K562 (cell line): ENCODE results near the gene CCDC184. TPM values are rescaled to one million over a fixed set of nuclear protein-coding genes. Genes with fewer than 3 reads are reported as not detected.

Source experiments
- CBX5 ChIP-seq: IDR thresholded peaks from 2 replicates; pipeline ENCODE4 v1.6.1; 2014; ENCODE audit warnings: low read depth, borderline replicate concordance
- CREBBP ChIP-seq: IDR thresholded peaks from one replicate; pipeline ENCODE4 v1.6.1; 2012; ENCODE audit warnings: low read depth, mild to moderate bottlenecking, control low read depth, inconsistent platforms, low read length
- ETV5 ChIP-seq: sonication (generic); formaldehyde crosslinking; IDR thresholded peaks from 2 replicates; pipeline ENCODE4 v1.4.0; 2020; ENCODE audit warnings: low read depth, mild to moderate bottlenecking, missing genetic modification reagents
- HSF4 ChIP-seq: fragments of 250-450 bp; sonication (Bioruptor Pico); IDR thresholded peaks from 2 replicates; pipeline ENCODE4 v2.1.2; 2022; ENCODE audit warnings: mild to moderate bottlenecking, moderate library complexity, borderline replicate concordance
- ILF3 ChIP-seq: fragments of 450-650 bp; IDR thresholded peaks from 2 replicates; pipeline ENCODE4 v1.6.1; 2018; ENCODE audit warnings: antibody characterized with exemption, mild to moderate bottlenecking, moderate library complexity, borderline replicate concordance
- KLF16 ChIP-seq: IDR thresholded peaks from 2 replicates; pipeline ENCODE4 v1.6.1; 2016; ENCODE audit warnings: antibody characterized with exemption
- NFXL1 ChIP-seq: fragments of 450-650 bp; formaldehyde crosslinking; IDR thresholded peaks from 2 replicates; pipeline ENCODE4 v1.4.0; 2021; ENCODE audit warnings: mild to moderate bottlenecking
- NRF1 ChIP-seq, 2 experiments: fragments of 450-650 bp; IDR thresholded peaks in 1 of 2; conservative IDR thresholded peaks in 1 of 2; 2 replicates each; pipeline ENCODE4 v1.6.1; 2014; ENCODE audit warnings: mild to moderate bottlenecking in 2 of 2
- PCBP1 ChIP-seq: fragments of 200-400 bp; formaldehyde crosslinking; IDR thresholded peaks from 2 replicates; pipeline ENCODE4 v1.6.1; 2018; ENCODE audit warnings: mild to moderate bottlenecking, low read depth, low read length; ENCODE audit not compliant: poor library complexity, severe bottlenecking
- PRMT5 ChIP-seq: sonication (generic); formaldehyde crosslinking; IDR thresholded peaks from 2 replicates; pipeline ENCODE4 v1.5.0; 2020; ENCODE audit warnings: missing genetic modification reagents
- RNF2 ChIP-seq: sonication (generic); IDR thresholded peaks from 2 replicates; pipeline ENCODE4 v1.6.1; 2016
- RUNX1 ChIP-seq: sonication (generic); IDR thresholded peaks from 2 replicates; pipeline ENCODE4 v1.6.1; 2016; ENCODE audit warnings: antibody characterized with exemption, low read depth
- SETDB1 ChIP-seq: IDR thresholded peaks from one replicate; pipeline ENCODE4 v1.6.1; 2012; ENCODE audit warnings: low read length, control low read depth, inconsistent platforms
- SPI1 ChIP-seq: IDR thresholded peaks from 2 replicates; pipeline ENCODE4 v1.6.1; 2011; ENCODE audit warnings: low read depth, low read length, control low read depth, borderline replicate concordance
- SRSF7 ChIP-seq: fragments of 200-400 bp; formaldehyde crosslinking; optimal IDR thresholded peaks from 2 replicates; pipeline ENCODE3; 2017; ENCODE audit warnings: mild to moderate bottlenecking, low read depth, low read length
- SRSF9 ChIP-seq: fragments of 200-400 bp; formaldehyde crosslinking; IDR thresholded peaks from 2 replicates; pipeline ENCODE4 v1.6.1; 2017; ENCODE audit warnings: low read depth, low read length, borderline replicate concordance
- TAF7 ChIP-seq: fragments of 450-650 bp; IDR thresholded peaks from 2 replicates; pipeline ENCODE4 v1.6.1; 2016; ENCODE audit warnings: missing genetic modification characterization, missing compliant biosample characterization
- YY1 ChIP-seq, 3 experiments: IDR thresholded peaks; 2 replicates each; pipeline ENCODE4 v1.6.1; 2011; ENCODE audit warnings: low read length in 2 of 3, mild to moderate bottlenecking in 2 of 3, moderate library complexity in 2 of 3, borderline replicate concordance in 1 of 3, control low read depth in 1 of 3, low read depth in 1 of 3; ENCODE audit not compliant: insufficient read depth in 3 of 3, insufficient replicate concordance in 2 of 3, control insufficient read depth in 1 of 3, insufficient read length in 1 of 3; ENCODE audit errors: extremely low read depth in 1 of 3
- ZFP30 ChIP-seq: fragments of 250-450 bp; sonication (Bioruptor Pico); IDR thresholded peaks from 2 replicates; pipeline ENCODE4 v1.8.0; 2022; ENCODE audit warnings: moderate library complexity, mild to moderate bottlenecking, inconsistent platforms, borderline replicate concordance
- ZNF134 ChIP-seq: fragments of 250-450 bp; sonication (Bioruptor Pico); conservative IDR thresholded peaks from 2 replicates; pipeline ENCODE4 v1.4.0; 2020
- ZNF212 ChIP-seq: fragments of 450-650 bp; formaldehyde crosslinking; IDR thresholded peaks from 2 replicates; pipeline ENCODE4 v1.4.0; 2020; ENCODE audit warnings: mild to moderate bottlenecking
- ZNF444 ChIP-seq: fragments of 250-450 bp; sonication (Bioruptor Pico); IDR thresholded peaks from 2 replicates; pipeline ENCODE4 v1.4.0; 2020; ENCODE audit warnings: mild to moderate bottlenecking, moderate library complexity
- ZNF561 ChIP-seq: fragments of 450-650 bp; formaldehyde crosslinking; conservative IDR thresholded peaks from 2 replicates; pipeline ENCODE4 v1.4.0; 2020; ENCODE audit warnings: mild to moderate bottlenecking, moderate library complexity
- ZNF717 ChIP-seq: fragments of 250-450 bp; sonication (Bioruptor Pico); IDR thresholded peaks from 2 replicates; pipeline ENCODE4 v1.5.0; 2021
- polyA plus RNA-seq, 8 experiments: library from polyadenylated mRNA; depleted of rRNA in 4 of 8; stranded (reverse) in 5 of 8; unstranded in 3 of 8; fragments of >200 nt; fragmentation: Nextera tagmentation in 2 of 8; fragmentation: Illumina TruSeq in 1 of 8; extraction: Ambion mirVana in 2 of 8; extraction: Trizol in 1 of 8; gene quantifications; 2 replicates each; pipeline versions ENCODE4 v1.2.1 to v1.2.3, GENCODE V29; 2011 to 2014; ENCODE audit warnings: inconsistent platforms in 1 of 8, missing spikeins in 1 of 8
- total RNA-seq, 7 experiments: library from RNA; depleted of rRNA in 6 of 7; stranded (reverse); fragments of >200 nt in 6 of 7; fragmentation: Illumina TruSeq in 2 of 7; extraction: Trizol in 2 of 7; gene quantifications; 2 replicates each; pipeline versions ENCODE4 v1.2.1 to v1.2.3, GENCODE V29; 2011 to 2021; ENCODE audit warnings: low replicate concordance in 1 of 7
- TF ChIP-seq, protein P1 (sequence below), 3 experiments: fragments of 200-800 bp in 1 of 3; fragments of 250-450 bp in 1 of 3; fragments of 450-650 bp in 1 of 3; sonication (Bioruptor Pico) in 1 of 3; sonication (Bioruptor generic) in 1 of 3; formaldehyde crosslinking in 1 of 3; IDR thresholded peaks; 2 replicates each; pipeline versions ENCODE4 v1.6.1 to v1.8.0; 2016 to 2022; ENCODE audit warnings: mild to moderate bottlenecking in 2 of 3, missing genetic modification characterization in 2 of 3, missing compliant biosample characterization in 1 of 3, moderate library complexity in 1 of 3
- TF ChIP-seq, protein P2 (sequence below): fragments of 250-450 bp; sonication (Bioruptor Pico); IDR thresholded peaks from 2 replicates; pipeline ENCODE4 v1.5.0; 2021

The CCDC184 gene
- total and polyA plus RNA-seq, 9 of the 15 experiments (the other 6 are each of a cell fraction or from before 2014, with no cell fraction given): 0.09 TPM; not detected in 8

DNA sequence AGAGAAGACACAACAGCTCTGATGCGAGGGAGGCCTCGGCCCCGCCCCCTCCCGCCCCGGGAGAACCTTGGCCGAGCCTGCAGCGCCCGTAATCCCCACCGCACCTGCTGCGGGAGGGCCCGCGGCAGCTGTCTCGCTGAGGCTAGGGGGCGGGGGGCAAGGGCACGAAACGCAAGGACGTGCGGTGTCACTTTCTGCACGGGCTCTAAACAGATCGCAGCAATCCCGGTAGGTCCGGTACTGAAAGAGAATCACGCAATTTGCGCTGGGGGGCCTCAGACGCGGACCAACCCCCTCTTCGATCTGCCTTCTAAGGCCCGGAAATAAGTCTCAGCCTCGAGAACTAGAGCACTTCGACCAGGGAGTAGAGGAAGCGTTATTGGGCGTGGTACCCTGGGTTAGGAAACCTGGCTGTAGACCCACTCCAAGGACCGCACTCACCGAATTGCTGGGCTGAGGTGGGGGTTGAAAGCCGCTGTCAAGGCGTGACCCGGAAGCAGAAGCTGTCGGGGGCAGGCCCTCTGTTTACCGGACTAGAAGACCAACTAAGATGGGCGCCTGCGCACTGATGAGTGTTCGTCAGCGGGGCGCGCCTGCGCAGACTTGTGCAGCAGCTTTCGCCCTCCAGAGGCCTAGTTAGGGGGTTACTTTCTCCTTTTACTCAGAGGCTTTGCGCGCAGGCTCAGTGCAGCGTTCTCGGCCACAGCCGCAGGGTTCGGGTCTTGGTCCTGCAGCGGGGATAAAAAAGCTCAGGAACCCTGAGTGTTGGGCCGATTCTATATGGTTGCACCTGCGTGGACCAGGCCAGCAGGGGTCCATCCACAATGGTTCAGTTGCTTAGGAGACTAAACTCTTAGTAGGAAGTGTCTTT, 26.2 kb upstream of the CCDC184 start, which contains the start of gene ASB8 (continued):
- TF ChIP-seq KLF16: no peak
- TF ChIP-seq ZNF561: no peak
- no peak for TF ChIP-seq NFXL1
- TF ChIP-seq ILF3: no peak
- TF ChIP-seq CBX5: no peak
- no peak for TF ChIP-seq SETDB1
- TF ChIP-seq NRF1 (conservative IDR thresholded peaks at IDR 0.05 in 1 of 2, IDR thresholded peaks at IDR 0.05 in 1 of 2): peak; percentile 98 to 99
- no peak for TF ChIP-seq ZNF444 (CRISPR knock-in tag)
- no peak for TF ChIP-seq SRSF9
- no peak for TF ChIP-seq CREBBP
- TF ChIP-seq YY1 (IDR thresholded peaks at IDR 0.05; ENCODE audit: borderline replicate concordance in 1 of 3, control insufficient read depth in 1 of 3, extremely low read depth in 1 of 3, insufficient read depth in 3 of 3, insufficient read length in 1 of 3, insufficient replicate concordance in 2 of 3, low read depth in 1 of 3, low read length in 2 of 3): peak in 2 of 3 experiments; percentile 15 to 48
- TF ChIP-seq, protein P1, sequence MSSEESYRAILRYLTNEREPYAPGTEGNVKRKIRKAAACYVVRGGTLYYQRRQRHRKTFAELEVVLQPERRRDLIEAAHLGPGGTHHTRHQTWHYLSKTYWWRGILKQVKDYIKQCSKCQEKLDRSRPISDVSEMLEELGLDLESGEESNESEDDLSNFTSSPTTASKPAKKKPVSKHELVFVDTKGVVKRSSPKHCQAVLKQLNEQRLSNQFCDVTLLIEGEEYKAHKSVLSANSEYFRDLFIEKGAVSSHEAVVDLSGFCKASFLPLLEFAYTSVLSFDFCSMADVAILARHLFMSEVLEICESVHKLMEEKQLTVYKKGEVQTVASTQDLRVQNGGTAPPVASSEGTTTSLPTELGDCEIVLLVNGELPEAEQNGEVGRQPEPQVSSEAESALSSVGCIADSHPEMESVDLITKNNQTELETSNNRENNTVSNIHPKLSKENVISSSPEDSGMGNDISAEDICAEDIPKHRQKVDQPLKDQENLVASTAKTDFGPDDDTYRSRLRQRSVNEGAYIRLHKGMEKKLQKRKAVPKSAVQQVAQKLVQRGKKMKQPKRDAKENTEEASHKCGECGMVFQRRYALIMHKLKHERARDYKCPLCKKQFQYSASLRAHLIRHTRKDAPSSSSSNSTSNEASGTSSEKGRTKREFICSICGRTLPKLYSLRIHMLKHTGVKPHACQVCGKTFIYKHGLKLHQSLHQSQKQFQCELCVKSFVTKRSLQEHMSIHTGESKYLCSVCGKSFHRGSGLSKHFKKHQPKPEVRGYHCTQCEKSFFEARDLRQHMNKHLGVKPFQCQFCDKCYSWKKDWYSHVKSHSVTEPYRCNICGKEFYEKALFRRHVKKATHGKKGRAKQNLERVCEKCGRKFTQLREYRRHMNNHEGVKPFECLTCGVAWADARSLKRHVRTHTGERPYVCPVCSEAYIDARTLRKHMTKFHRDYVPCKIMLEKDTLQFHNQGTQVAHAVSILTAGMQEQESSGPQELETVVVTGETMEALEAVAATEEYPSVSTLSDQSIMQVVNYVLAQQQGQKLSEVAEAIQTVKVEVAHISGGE (CRISPR knock-in tag; IDR thresholded peaks at IDR 0.05): peak in 1 of 3 experiments; percentile 89; a peak in 2 of 6 replicates
- no peak for TF ChIP-seq ZFP30 (CRISPR knock-in tag)
- 0 out of 2 replicates have a peak, but pooled peaks have one; percentile 30 for TF ChIP-seq RNF2
- TF ChIP-seq SPI1: no peak
- TF ChIP-seq PRMT5 (CRISPR knock-in tag): no peak
- TF ChIP-seq ETV5 (CRISPR knock-in tag): 0 out of 2 replicates have a peak, but pooled peaks have one; percentile 45
- no peak for TF ChIP-seq HSF4 (CRISPR knock-in tag)
- no peak for TF ChIP-seq RUNX1
- TF ChIP-seq ZNF212 (CRISPR knock-in tag): no peak
- no peak for TF ChIP-seq PCBP1
- no peak for TF ChIP-seq SRSF7
- peak; percentile 47; the same call in 1 of the 2 replicates for TF ChIP-seq ZNF134 (CRISPR knock-in tag)
- TF ChIP-seq, protein P2, sequence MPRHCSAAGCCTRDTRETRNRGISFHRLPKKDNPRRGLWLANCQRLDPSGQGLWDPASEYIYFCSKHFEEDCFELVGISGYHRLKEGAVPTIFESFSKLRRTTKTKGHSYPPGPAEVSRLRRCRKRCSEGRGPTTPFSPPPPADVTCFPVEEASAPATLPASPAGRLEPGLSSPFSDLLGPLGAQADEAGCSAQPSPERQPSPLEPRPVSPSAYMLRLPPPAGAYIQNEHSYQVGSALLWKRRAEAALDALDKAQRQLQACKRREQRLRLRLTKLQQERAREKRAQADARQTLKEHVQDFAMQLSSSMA (CRISPR knock-in tag): no peak
- no peak for TF ChIP-seq ZNF717 (CRISPR knock-in tag)
- no peak for TF ChIP-seq TAF7
